GM12878 (cell line): ENCODE measurements around the gene NFKBIB. TPM values are rescaled to one million over a fixed set of nuclear protein-coding genes. Genes with fewer than 3 reads are reported as not detected.

ENCODE experiments used
- ATAC-seq: fragments of 200-7000 bp; cut with Tn5 transposase; 3 replicates; pipeline ENCODE4 v1.9.1; 2020; ENCODE audit warnings: mild to moderate bottlenecking, moderate library complexity
- BruUV-seq: library from RNA; stranded (reverse); fragments of 400-500 nt; replicated peaks from 2 replicates; lab custom pipeline; 2021; lab: Mats Ljungman, UMichigan
- CTCF ChIA-PET: fragments of 300-600 bp; sonication (Branson Sonifier 250); formaldehyde crosslinking; extraction: SDS; loops from one replicate; lab custom pipeline; 2021; ENCODE audit warnings: inconsistent platforms; lab: Yijun Ruan, JAX
- POLR2A ChIA-PET: fragments of 350-600 bp; formaldehyde crosslinking; extraction: SDS; loops from one replicate; lab custom pipeline; 2021; ENCODE audit warnings: inconsistent platforms; lab: Charles Lee
- RAD21 ChIA-PET: fragments of 300-600 bp; sonication (Branson Sonifier 250); formaldehyde crosslinking; loops from one replicate; lab custom pipeline; 2023; ENCODE audit warnings: antibody characterized with exemption; ENCODE audit not compliant: unreplicated experiment; lab: Charles Lee
- SMC1A ChIA-PET: fragments of 300-600 bp; sonication (Branson Sonifier 250); formaldehyde crosslinking; loops from one replicate; lab custom pipeline; 2023; ENCODE audit not compliant: unreplicated experiment, uncharacterized antibody; lab: Charles Lee
- DNase-seq: peaks from one replicate; pipeline ENCODE4 v3.0.0-alpha.2; 2011; ENCODE audit warnings: low read depth, low spot score
- FAIRE-seq: peaks from 3 replicates; lab custom pipeline; 2011; peaks lifted over from hg19 to GRCh38; lab: Jason Lieb, UNC
- H2AFZ ChIP-seq: 2 replicates; pipeline ENCODE4 v1.6.0; 2011; ENCODE audit warnings: low read depth, low read length, control low read depth; ENCODE audit not compliant: control insufficient read depth
- H3K27ac ChIP-seq: 2 replicates; pipeline ENCODE4 v1.5.1; 2011; ENCODE audit warnings: control low read depth; ENCODE audit not compliant: control insufficient read depth, insufficient read depth
- H3K27me3 ChIP-seq, 2 experiments: replicated peaks in 1 of 2; 2 replicates each; pipeline versions ENCODE4 v1.6.0 to v1.6.1; 2011; ENCODE audit warnings: low read length in 1 of 2; ENCODE audit not compliant: control insufficient read depth in 2 of 2, insufficient read depth in 2 of 2
- H3K36me3 ChIP-seq, 2 experiments: 2 replicates each; pipeline ENCODE4 v1.5.1; 2011; ENCODE audit warnings: low read length in 1 of 2; ENCODE audit not compliant: control insufficient read depth in 2 of 2, insufficient read depth in 2 of 2
- H3K4me1 ChIP-seq: 2 replicates; pipeline ENCODE4 v1.6.1; 2011; ENCODE audit warnings: mild to moderate bottlenecking, low read length, moderate library complexity, mixed read lengths; ENCODE audit not compliant: control insufficient read depth, insufficient read depth
- H3K4me2 ChIP-seq: 2 replicates; pipeline ENCODE4 v1.6.0; 2011; ENCODE audit warnings: control low read depth; ENCODE audit not compliant: control insufficient read depth, insufficient read depth
- H3K4me3 ChIP-seq: fragments of 200-600 bp; sonication (generic); 2 replicates; pipeline ENCODE4 v1.5.1; 2016
- H3K79me2 ChIP-seq: 2 replicates; pipeline ENCODE4 v1.6.0; 2011; ENCODE audit warnings: low read length; ENCODE audit not compliant: control insufficient read depth, insufficient read depth
- H3K9ac ChIP-seq: 2 replicates; pipeline ENCODE4 v1.8.0; 2011; ENCODE audit warnings: low read length, control low read depth, mixed read lengths; ENCODE audit not compliant: control insufficient read depth, insufficient read depth
- H3K9me3 ChIP-seq: replicated peaks from 3 replicates; pipeline ENCODE4 v1.5.1; 2011; ENCODE audit warnings: mild to moderate bottlenecking, low read length; ENCODE audit not compliant: control insufficient read depth, insufficient read depth
- H4K20me1 ChIP-seq: 2 replicates; pipeline ENCODE4 v1.6.0; 2011; ENCODE audit not compliant: control insufficient read depth, insufficient read depth
- CBFB ChIP-seq: IDR thresholded peaks from 2 replicates; pipeline ENCODE4 v1.6.1; 2016; ENCODE audit warnings: antibody characterized with exemption, low read depth
- EZH2 ChIP-seq: IDR thresholded peaks from 2 replicates; pipeline ENCODE4 v1.6.1; 2012; ENCODE audit warnings: low read depth, mild to moderate bottlenecking, control low read depth, inconsistent platforms, low read length, borderline replicate concordance; ENCODE audit not compliant: control insufficient read depth
- MTA2 ChIP-seq: fragments of 450-650 bp; IDR thresholded peaks from 2 replicates; pipeline ENCODE4 v1.6.1; 2016; ENCODE audit warnings: low read depth, mild to moderate bottlenecking, moderate library complexity
- RAD21 ChIP-seq: IDR thresholded peaks from 2 replicates; pipeline ENCODE4 v1.6.1; 2011; ENCODE audit warnings: mild to moderate bottlenecking, low read depth, low read length, moderate library complexity; ENCODE audit not compliant: insufficient read depth
- SMC3 ChIP-seq: IDR thresholded peaks from 2 replicates; pipeline ENCODE4 v1.6.1; 2011; ENCODE audit warnings: low read length, improper control_type of control experiment, borderline replicate concordance
- TCF12 ChIP-seq: IDR thresholded peaks from 2 replicates; pipeline ENCODE4 v1.6.1; 2011; ENCODE audit warnings: low read depth, mild to moderate bottlenecking, low read length
- WGBS: methylation state at CpG from one replicate; pipeline ENCODE4 v1.1.6; 2016; ENCODE audit warnings: low lambda C conversion rate; ENCODE audit not compliant: insufficient replicate concordance, insufficient coverage; ENCODE audit errors: missing lambda C conversion rate; 5-methylcytosine and 5-hydroxymethylcytosine counted together
- in situ Hi-C: fragments of 300-500 bp; cut with MboI; formaldehyde crosslinking; loops from 9 replicates; pipeline ENCODE4 v1.14.3; 2018; ENCODE audit warnings: mixed read lengths
- intact Hi-C: fragments of 100-400 bp; cut with micrococcal nuclease; formaldehyde crosslinking; loops from one replicate; pipeline ENCODE4 v1.14.2; 2022; ENCODE audit not compliant: unreplicated experiment
- polyA plus RNA-seq, 11 experiments: library from polyadenylated mRNA; depleted of rRNA in 4 of 11; unstranded in 6 of 11; stranded (reverse) in 5 of 11; fragments of >200 nt; fragmentation: Nextera tagmentation in 4 of 11; fragmentation: Illumina TruSeq in 1 of 11; extraction: Ambion mirVana in 4 of 11; extraction: Trizol in 1 of 11; gene quantifications; 1 replicate in 1 of 11; 2 replicates in 10 of 11; pipeline versions ENCODE4 v1.2.1 to v1.2.3, GENCODE V29; 2011 to 2016; ENCODE audit warnings: inconsistent platforms in 2 of 11, missing spikeins in 2 of 11, low read depth in 1 of 11
- total RNA-seq, 4 experiments: library from RNA; depleted of rRNA in 3 of 4; stranded (reverse); fragments of >200 nt in 3 of 4; fragmentation: Illumina TruSeq in 1 of 4; extraction: Trizol in 1 of 4; gene quantifications; 2 replicates each; pipeline versions ENCODE4 v1.2.1 to v1.2.3, GENCODE V29; 2013 to 2021
- TF ChIP-seq, protein P1 (sequence below), 3 experiments: IDR thresholded peaks in 2 of 3; conservative IDR thresholded peaks in 1 of 3; 2 replicates each; pipeline ENCODE4 v1.5.1; 2011; ENCODE audit warnings: low read depth in 3 of 3, low read length in 3 of 3, mild to moderate bottlenecking in 3 of 3, control low read depth in 2 of 3, moderate library complexity in 2 of 3, inconsistent platforms in 1 of 3, mixed read lengths in 1 of 3; ENCODE audit not compliant: control insufficient read depth in 2 of 3, insufficient read depth in 1 of 3; ENCODE audit errors: extremely low read depth in 1 of 3

Gene NFKBIB
- total and polyA plus RNA-seq, 10 of the 15 experiments (the other 5 are each of a cell fraction or from before 2014, with no cell fraction given): 1.2 to 60.9 (median 31.0) TPM

DNA sequence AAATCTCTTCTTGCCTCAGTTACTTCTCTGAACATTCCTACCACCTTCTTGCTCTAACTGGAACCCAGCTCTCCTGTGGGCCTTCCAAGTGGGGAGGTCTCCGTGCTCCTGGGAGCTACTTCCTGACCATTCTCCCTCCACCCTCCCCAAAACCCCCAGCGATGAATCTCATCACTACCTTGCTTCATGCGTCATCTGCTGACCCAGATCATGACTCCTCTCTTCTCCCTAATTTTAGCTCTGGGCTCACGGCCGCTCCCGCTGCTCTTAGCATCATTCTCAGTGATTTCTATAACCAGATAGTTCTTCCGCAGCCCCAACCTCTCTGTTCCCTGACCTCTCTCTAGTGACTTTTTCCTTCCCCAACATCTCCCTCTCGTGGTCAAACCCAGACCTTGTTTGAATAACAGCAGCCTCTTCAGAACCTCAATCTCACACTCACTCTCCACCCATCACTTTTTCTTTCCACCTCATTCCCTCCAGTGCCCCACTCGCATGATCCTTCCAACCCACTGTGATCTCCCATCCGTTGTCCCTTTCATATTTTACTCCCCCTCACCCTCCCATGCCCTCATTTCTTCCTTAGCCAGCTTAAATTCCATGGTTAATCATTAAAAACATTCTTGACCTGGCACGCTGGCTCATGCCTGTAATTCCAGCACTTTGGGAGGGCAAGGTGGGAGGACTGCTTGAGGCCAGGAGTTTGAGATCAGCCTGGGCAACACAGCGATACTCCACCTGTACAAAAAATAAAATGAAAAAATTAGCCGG is 52.8 kb downstream of the NFKBIB start:
- POLR2A ChIA-PET: no interaction called here
- Histone ChIP-seq H4K20me1 (no peaks in the 10 kb centered on the region), H3K4me1 (no peaks in the 10 kb centered on the region), H2AFZ (no peak overlapping the region), H3K9ac (no peak overlapping the region), H3K79me2 (no peaks in the 10 kb centered on the region), H3K36me3 (no peaks in the 10 kb centered on the region), H3K4me2 (no peak overlapping the region), H3K27me3 (no peaks in the 10 kb centered on the region), H3K9me3 (no peaks in the 10 kb centered on the region; the same call in 2 of the 3 replicates), H3K4me3 (no peak overlapping the region), H3K27ac (no peak overlapping the region)
- ATAC-seq: peak; percentile 67
- CTCF ChIA-PET: interaction anchor here (0.6 to 1.9 kb wide), 8 partner anchors 10 to 158 kb away, joined by 3 to 9 read pairs (median 4); partner anchors contain the start of genes MRPS12 and SARS2
- SMC1A ChIA-PET: interaction anchor here (0.9 to 1.3 kb wide), 3 partner anchors 18 to 313 kb away, joined by 3 to 4 read pairs (median 3); no protein-coding TSS in a partner anchor
- peak; percentile 97 for FAIRE-seq
- DNase-seq: no peak
- no TSS peak for BruUV-seq
- WGBS: 33% methylated on average over 13 of the region's 13 CpGs
- RAD21 ChIA-PET: no interaction called here
- in situ Hi-C loops: no loop called here
- TF ChIP-seq CBFB (no peak), MTA2 (no peak), TCF12 (no peak), RAD21 (peak; percentile 53), SMC3 (peak; percentile 51), EZH2 (no peak)
- TF ChIP-seq, protein P1, sequence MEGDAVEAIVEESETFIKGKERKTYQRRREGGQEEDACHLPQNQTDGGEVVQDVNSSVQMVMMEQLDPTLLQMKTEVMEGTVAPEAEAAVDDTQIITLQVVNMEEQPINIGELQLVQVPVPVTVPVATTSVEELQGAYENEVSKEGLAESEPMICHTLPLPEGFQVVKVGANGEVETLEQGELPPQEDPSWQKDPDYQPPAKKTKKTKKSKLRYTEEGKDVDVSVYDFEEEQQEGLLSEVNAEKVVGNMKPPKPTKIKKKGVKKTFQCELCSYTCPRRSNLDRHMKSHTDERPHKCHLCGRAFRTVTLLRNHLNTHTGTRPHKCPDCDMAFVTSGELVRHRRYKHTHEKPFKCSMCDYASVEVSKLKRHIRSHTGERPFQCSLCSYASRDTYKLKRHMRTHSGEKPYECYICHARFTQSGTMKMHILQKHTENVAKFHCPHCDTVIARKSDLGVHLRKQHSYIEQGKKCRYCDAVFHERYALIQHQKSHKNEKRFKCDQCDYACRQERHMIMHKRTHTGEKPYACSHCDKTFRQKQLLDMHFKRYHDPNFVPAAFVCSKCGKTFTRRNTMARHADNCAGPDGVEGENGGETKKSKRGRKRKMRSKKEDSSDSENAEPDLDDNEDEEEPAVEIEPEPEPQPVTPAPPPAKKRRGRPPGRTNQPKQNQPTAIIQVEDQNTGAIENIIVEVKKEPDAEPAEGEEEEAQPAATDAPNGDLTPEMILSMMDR (IDR thresholded peaks at IDR 0.05 in 2 of 3, conservative IDR thresholded peaks at IDR 0.05 in 1 of 3; ENCODE audit: control insufficient read depth in 2 of 3, extremely low read depth in 1 of 3, insufficient read depth in 1 of 3, low read depth in 3 of 3, low read length in 3 of 3): peak; percentile 46 to 53 (median 52); a peak in 5 of 6 replicates
- TF ChIP-seq, all 136 proteins: peak for 3
- intact Hi-C loops: no loop called here
